Measurements from ENCODE around the gene PODN.

PODN gene

DNA sequence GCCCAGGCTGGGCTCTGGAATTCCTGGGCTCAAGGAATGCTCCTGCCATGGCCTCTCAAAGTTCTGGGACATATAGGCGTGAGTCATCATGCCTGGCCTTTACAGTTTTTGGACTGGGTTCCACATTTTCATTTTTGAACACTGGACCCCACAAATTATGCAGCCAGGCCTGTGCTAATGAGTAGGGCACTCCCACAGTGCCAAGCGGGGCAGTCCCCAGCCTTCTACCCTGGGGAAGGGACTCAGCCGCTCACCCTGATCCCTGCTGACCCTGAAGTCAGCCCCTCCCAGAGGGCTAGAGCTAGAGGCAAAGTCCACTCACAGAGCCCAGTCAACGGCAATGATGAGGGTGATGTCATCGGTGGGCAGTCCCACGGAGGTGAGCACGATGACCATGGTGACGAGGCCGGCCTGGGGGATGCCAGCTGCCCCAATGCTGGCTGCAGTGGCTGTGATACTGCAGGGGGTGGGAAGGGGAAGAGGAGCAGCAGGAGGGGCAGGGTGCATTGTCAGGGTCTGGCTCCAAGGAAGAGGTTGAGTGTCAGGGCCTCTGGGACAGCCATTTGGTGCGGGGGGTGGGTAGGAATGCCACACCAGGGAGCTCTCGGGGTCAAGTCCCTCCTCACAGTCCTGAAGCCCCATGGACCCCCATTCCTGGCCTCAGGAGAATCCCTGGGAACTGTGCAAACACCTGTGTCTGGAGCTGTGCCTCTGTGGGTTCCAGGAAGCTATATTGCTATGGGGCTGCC, 27.6 kb downstream of the PODN start:
- no peak for DNase-seq (ENCODE audit: low read depth in 2 of 2)

- no peak for DNase-seq (ENCODE audit: low read depth in 2 of 2)
These were observed 28.5 kb downstream of the PODN start for GRCh38 chr1:53090227-53091147.

GRCh38 chr1:53091841-53092645, 30.0 kb downstream of the PODN start:
- DNase-seq (ENCODE audit: low read depth in 2 of 2), result no peak

DNA sequence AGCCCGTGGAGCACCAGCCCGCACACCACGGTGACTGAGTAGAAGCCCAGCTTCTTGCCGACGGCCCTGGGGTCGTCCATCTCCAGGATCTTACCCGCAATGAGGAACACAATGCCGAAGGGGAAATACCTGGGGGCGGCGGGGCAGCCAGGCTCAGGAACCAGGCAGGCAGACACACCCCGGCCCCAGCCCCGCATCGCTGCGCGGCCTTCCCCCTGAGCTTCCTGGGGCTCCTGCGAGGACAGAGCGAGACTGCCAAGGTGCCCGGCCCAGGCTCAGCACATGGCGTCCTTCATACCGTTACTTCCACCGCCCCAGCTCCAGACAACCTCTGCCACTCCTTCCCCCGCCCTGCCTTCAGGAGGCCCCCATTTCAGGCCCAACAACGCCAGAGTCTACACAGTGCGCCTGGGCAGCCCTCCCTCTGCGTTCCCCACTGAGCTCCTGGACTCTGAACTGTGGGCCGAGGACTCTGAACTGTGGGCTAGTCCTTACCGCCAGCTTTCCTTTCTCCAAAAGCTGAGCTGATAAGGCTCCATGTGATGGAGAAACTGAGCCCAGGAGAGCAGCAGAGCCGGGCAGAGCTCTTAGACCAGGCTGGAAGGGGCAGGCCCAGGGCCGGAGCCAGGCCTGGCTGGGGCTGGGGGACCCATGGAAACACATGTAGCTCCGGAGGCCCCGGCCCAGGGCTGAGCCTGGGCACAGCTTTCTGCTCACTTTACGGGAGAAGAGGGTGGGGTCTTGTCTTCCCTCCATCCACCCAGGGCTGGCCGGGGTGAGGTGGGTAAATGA, 30.8 kb downstream of the PODN start:
- DNase-seq (ENCODE audit: low read depth in 2 of 2), result no peak

- DNase-seq (ENCODE audit: low read depth in 2 of 2), result no peak
These were observed 31.4 kb downstream of the PODN start for GRCh38 chr1:53093451-53093754.

DNA sequence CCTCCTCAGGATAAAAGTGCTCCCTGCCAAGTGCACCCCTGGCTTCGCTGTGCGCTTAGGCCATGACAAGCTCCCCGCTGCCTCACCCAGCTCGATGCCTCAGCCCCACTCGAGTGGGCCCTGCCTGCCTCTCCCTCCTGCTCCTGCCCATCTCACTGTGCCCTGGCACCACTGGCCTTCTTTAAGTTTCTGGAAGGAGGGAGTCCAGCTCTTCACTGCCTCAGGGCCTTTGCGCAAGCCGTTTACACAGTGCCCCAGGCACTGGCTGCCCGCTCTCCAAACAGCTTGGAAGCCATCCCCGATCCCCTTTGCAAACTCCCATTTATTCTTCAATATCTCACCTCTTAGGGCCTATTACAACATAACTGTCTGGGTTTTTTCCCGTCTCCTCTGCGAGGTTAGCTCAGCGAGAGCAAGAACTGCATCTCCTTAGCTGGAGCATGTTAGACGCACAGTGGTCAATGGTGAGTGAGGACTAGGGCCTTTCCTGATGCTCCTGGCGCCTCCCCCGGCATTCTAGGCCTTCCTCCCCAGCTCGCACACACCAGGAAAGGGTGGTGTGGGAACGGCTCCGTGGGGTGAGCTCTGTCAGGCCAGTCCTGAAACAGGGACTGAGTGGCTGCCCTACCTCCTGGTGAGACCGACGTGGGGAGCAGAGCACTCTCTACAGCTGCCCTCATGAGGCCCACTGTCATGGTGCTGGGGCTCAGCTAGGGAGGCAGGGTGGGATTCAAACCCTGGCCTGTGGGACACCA, 31.9 kb downstream of the PODN start:
- DNase-seq (ENCODE audit: low read depth in 2 of 2), result no peak

DNA sequence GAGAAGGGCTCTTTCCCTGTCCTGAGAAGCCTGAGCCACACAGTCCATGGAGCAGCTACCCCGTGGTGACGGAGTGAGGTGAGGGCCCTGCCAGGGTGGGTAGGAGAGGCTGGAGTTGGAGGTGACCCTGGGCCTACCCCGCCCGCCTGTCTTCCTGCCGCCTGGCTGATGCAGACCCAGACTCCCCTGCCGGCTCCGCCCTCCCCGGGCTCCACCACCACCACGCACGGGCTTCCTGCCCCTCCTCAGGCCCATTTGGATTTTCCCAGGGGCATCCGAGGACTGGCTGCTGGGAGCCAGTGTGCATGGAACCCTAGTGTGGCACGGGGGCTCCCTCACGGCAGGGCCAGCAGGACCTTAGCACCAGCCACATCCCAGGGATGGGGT, 32.5 kb downstream of the PODN start:
- no peak for DNase-seq (ENCODE audit: low read depth in 2 of 2)

GRCh38 chr1:53104289-53104913, 42.4 kb downstream of the PODN start:
- DNase-seq (ENCODE audit: low read depth in 2 of 2), result no peak

DNA sequence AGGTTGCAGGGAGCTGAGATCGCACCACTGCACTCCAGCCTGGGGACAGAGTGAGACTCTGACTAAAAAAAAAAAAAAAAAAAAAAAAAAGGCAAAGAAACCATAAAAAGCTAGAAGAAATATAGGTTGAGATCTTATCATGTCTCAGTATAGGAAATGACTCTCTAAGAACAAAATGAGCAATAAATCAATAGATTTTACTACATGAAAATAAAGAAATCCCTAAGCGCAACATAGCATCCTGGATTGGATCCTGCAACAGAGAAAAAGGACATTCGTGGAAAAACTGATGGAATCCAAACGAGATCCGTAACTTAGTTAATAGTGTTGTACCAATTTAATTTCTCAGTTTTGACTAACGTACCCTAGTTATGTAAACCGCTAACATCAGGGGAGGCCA, 45.1 kb downstream of the PODN start:
- no peak for DNase-seq (ENCODE audit: low read depth in 2 of 2)

DNA sequence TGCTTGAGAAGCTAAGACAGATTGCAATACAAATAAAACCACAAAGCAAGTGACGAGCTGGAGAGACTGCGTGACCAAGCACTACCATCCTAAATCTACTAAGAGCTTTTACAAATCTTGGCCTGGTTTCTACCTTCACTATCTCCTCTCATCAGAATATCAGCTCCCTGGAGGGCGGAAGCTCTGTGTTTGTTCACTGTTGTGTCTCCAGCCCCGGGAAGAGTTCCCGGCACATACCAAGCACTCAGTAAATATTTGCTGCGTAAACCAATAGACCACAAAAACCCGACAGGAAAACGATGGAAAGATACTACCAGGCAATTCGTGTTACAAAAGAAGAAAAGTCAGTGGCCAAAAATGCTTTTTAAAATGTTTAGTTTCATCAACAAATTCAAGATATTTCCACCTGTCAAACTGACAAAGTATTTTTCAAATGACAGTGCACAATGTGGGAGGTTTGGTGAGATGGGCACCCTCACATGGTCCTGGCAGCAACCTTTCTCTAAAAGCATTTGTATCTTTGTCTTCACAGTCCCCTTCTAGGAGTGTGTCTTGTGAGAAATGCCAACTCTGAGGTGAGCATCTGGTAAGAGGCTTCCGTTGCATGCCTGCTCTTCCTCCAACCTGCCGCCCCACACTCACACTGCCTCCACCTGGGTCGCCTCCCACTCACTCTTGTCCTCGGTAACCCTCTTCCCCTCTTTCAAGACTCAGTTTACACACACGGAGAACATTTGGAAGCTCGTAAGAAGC, 45.7 kb downstream of the PODN start:
- no peak for DNase-seq (ENCODE audit: low read depth in 2 of 2)

- no peak for DNase-seq (ENCODE audit: low read depth in 2 of 2)
These were observed 46.9 kb downstream of the PODN start for GRCh38 chr1:53108646-53109580.

DNA sequence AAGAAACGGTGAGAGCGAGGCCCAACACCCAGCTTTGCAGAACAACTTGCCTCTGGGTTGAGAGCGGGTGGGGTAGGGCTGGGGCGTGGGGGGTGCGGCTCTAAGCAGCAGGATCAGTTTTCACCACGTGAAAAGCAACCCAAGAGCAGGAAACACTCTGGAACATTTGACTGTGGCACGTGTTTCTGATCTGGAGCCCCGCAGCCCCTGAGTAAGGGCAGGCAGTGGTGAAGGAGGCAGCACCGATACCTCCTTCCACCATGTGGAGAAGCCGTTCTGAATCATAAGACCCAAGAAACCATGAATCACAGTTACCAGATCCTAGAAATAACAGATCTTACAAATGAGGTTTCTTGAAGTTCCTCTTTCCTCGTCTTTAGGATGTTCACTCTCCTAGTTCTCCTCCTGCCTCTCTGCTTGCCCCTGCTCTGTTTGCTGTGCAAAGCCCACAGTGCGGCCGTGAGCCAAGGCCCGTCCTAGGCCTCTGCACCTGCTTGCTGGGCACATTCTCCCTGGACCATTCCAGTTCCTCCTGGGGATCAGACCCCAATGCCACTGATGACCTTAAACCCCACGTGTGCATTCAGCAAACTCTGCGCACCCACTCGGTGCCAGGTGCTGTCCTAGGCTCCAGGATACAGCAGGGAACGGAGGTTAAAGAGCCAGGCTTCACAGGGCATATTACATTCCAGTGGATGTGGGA, 48.5 kb downstream of the PODN start:
- DNase-seq (ENCODE audit: low read depth in 2 of 2), result peak; percentile 19 to 35

DNA sequence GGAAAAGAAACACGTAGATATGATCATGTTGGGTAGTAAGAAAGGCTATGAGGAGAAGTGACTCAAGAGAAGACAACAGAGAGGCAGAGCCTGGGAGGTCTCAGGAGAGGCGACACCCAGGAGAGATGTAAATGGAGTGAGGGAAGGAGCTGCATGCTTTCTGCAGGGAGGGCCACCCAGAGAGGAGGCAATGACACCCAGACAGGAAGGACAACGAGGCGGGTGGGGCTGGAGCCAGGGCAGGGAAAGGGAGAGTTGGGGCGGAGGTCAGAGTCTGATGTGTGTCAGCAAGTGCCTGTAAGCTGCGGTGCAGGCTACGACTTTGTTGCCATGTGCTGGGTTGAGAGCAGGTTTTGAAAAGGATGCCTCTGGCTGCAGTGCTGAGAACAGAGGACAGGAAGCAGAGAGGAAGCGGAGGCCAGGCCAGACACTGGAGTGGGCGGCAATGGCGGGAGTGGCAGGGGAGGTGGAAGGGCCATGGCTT, 49.1 kb downstream of the PODN start:
- no peak for DNase-seq (ENCODE audit: low read depth in 2 of 2)

GRCh38 chr1:53111693-53112092, 49.7 kb downstream of the PODN start:
- DNase-seq (ENCODE audit: low read depth in 2 of 2), result no peak

DNA sequence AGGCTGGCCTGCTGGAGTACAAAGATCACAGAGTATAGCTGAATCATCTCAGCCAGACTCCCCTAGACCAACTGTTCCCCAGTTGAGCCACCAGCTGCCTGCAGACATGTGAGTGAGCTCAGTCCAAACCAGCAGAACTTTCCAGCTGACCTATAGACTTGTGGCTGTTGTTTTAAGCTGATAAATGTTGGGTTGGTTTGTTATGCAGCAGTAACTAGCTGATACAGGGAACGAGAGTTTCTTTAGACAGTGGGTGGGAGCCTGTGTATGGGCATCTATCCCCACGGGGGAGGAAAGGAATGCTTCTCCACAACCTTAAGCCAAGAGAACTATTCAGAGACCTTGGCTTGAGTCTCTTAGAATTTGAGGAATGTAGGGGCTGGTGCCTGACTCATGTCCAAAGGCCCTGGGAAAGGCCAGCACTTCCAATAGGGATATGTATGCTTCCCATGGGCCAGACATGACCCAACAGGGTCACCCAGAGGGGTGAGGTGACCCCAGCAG, 50.3 kb downstream of the PODN start:
- DNase-seq (ENCODE audit: low read depth in 2 of 2), result no peak

- DNase-seq (ENCODE audit: low read depth in 2 of 2), result no peak
These were observed 50.8 kb downstream of the PODN start for GRCh38 chr1:53112861-53113260.

GRCh38 chr1:53114090-53114489, 52.1 kb downstream of the PODN start:
- no peak for DNase-seq (ENCODE audit: low read depth in 2 of 2)

Measured in stimulated activated CD8-positive, alpha-beta memory T cell treated with anti-CD3 and anti-CD28 coated beads, Interleukin-2, amount 100 ng/mL, for 48 hours (primary cell).